ENCODE measurements around the gene AKAP13. TPM values are rescaled to one million over a fixed set of nuclear protein-coding genes. Genes with fewer than 3 reads are reported as not detected.
A peak's percentile ranks its signal among the peaks of the same experiment; 100 is the strongest.

The AKAP13 gene
- polyA plus RNA-seq, 2 of the 4 experiments (the other 2 are of a cell fraction), result 20.4 to 28.8 TPM

DNA sequence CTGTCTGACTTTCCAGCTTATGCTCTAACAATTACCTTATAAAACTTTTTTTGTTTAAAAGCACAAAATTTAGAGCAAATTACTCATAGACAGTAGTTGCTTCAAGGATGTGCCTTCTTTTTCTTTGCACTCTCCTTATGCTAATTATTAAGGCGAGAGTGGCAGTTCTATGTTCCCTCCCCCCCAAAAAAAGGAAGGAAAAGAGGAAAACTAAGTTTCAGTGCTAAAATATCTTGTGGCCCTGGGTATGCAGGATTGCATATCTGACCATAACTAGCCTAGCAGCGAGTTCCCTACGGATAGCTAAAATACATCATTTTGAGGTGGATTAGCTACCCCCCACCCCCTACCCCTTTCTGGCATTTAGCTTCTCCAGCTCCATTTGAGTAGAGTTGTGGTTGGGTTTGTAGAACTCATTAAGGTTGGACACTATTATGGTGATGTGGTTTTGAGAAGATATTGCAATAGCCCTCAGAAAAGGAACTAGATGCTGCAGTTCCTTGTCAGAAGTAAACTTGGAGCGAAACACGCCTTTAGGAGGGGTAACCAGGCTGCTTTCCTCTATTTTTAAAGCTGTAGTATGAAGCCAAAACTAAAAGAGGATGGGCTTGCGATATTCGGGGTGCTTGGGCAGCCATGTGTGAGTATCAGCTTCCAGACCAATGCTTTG, 174.6 kb downstream of the AKAP13 start:
- no peak for DNase-seq (ENCODE audit: low read depth in 1 of 2, low spot score in 1 of 2)
- TF ChIP-seq FOSL2 (IDR thresholded peaks at IDR 0.05) (no peak), FOSL2 (CRISPR knock-in tag; IDR thresholded peaks at IDR 0.05) (no peak), NPAS2 (CRISPR knock-in tag; IDR thresholded peaks at IDR 0.05; ENCODE audit: borderline replicate concordance) (no peak), TP53 (CRISPR knock-in tag; IDR thresholded peaks at IDR 0.05) (no peak), CHD4 (IDR thresholded peaks at IDR 0.05; ENCODE audit: borderline replicate concordance) (no peak), BHLHE40 (IDR thresholded peaks at IDR 0.05; ENCODE audit: low read depth, low read length) (no peak), RNF2 (IDR thresholded peaks at IDR 0.05; ENCODE audit: borderline replicate concordance, low read depth) (no peak), MAZ (IDR thresholded peaks at IDR 0.05; ENCODE audit: borderline replicate concordance, low read depth, low read length) (no peak)
- no peak overlapping the region for H3K4me2 ChIP-seq
- H3K4me1 ChIP-seq, result no peaks in the 10 kb centered on the region; the same call in 2 of the 3 replicates
- no peak for FAIRE-seq
- WGBS (ENCODE audit: missing lambda C conversion rate), result 92% methylated on average over 7 of the region's 7 CpGs
- H3K9me3 ChIP-seq, result no peaks in the 10 kb centered on the region
- ChIA-PET POLR2A (no interaction called here), CTCF (interaction anchor here (1.7 to 3.0 kb wide), 3 partner anchors 17 to 50 kb away, joined by 4 to 11 read pairs (median 6); no protein-coding TSS in a partner anchor)
- no peak for ATAC-seq
- H3K27ac ChIP-seq, result no peak overlapping the region
- no peak overlapping the region for H3K4me3 ChIP-seq

DNA sequence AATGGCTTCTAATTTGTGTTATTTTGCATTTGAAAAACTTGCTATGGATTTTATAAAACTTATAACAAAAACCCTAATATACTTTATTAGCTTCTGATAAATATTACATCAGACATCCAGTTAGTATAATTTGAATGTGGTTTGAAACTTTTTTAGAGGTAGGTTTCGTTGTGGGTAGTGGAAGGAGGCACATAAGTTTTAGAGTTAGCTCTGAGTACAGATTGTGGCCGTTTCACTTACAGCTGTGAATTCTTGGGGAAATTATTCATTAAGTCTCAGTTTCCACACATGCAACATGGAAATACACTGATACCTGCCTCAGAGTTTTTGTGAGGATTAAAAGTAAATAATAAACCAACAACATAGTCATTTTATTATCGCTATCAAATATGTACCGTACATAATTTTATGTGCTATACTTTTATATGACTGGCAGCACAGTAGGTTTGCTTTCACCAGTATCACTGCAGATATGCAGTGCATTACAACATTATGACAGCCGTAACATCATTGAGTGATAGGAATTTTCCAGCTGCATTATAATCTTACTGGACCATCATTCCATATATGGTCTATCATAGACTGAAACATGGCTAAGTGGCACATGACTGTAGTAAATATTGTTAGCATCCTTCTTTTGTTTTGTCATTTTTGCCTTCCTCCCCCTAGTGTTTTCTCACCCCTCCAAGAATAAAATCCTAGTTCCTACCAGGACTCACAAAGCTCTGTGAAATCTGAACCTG, 175.6 kb downstream of the AKAP13 start:
- no peaks in the 10 kb centered on the region; the same call in 2 of the 3 replicates for H3K4me1 ChIP-seq
- WGBS (ENCODE audit: missing lambda C conversion rate), result 88% methylated on average over 5 of the region's 5 CpGs
- FAIRE-seq (peak; percentile 51), DNase-seq (ENCODE audit: low read depth in 1 of 2, low spot score in 1 of 2) (no peak), ATAC-seq (no peak)
- H3K4me2 ChIP-seq, result no peak overlapping the region
- H3K4me3 ChIP-seq, result no peak overlapping the region
- no peak overlapping the region; a peak in 1 of 6 replicates for H3K27ac ChIP-seq
- POLR2A ChIA-PET, result no interaction called here
- H3K9me3 ChIP-seq, result no peaks in the 10 kb centered on the region
- CTCF ChIA-PET, result interaction anchor here (1.7 to 3.0 kb wide), 4 partner anchors 18 to 225 kb away, joined by 4 to 11 read pairs (median 6); no protein-coding TSS in a partner anchor
- no peak for TF ChIP-seq POLR2A (IDR thresholded peaks at IDR 0.05; ENCODE audit: low read length)
- no peak for TF ChIP-seq USF2 (IDR thresholded peaks at IDR 0.05)
- TF ChIP-seq ZC3H11A (IDR thresholded peaks at IDR 0.05), result no peak
- TF ChIP-seq CBX8 (IDR thresholded peaks at IDR 0.05), result no peak
- no peak for TF ChIP-seq HES2 (IDR thresholded peaks at IDR 0.05)
- TF ChIP-seq BHLHE40 (IDR thresholded peaks at IDR 0.05; ENCODE audit: low read depth, low read length), result no peak
- TF ChIP-seq KDM1A (IDR thresholded peaks at IDR 0.05; ENCODE audit: low read depth), result no peak
- no peak for TF ChIP-seq HOXA7 (CRISPR knock-in tag; IDR thresholded peaks at IDR 0.05)

- FAIRE-seq, result no peak
- no peaks in the 10 kb centered on the region for H3K9me3 ChIP-seq
- TF ChIP-seq CTCF (IDR thresholded peaks at IDR 0.05), result no peak
- no peak for TF ChIP-seq ESRRA (IDR thresholded peaks at IDR 0.05; ENCODE audit: borderline replicate concordance, low read length)
- TF ChIP-seq REST (IDR thresholded peaks at IDR 0.05), result no peak
- TF ChIP-seq HOXA7 (CRISPR knock-in tag; IDR thresholded peaks at IDR 0.05), result no peak
- no peak for TF ChIP-seq EP300 (IDR thresholded peaks at IDR 0.05)
- no peak for TF ChIP-seq EHMT2 (IDR thresholded peaks at IDR 0.05; ENCODE audit: low read depth)
- no peak for TF ChIP-seq PHF8 (IDR thresholded peaks at IDR 0.05; ENCODE audit: borderline replicate concordance, low read depth)
- no peak for TF ChIP-seq RFX5 (IDR thresholded peaks at IDR 0.05)
- 95% methylated on average over 2 of the region's 2 CpGs for WGBS (ENCODE audit: missing lambda C conversion rate)
- no peaks in the 10 kb centered on the region for H3K4me1 ChIP-seq
- no peak for DNase-seq (ENCODE audit: low read depth in 1 of 2, low spot score in 1 of 2)
- H3K4me3 ChIP-seq, result no peak overlapping the region
- POLR2A ChIA-PET, result no interaction called here
- no peak for ATAC-seq
- no peak overlapping the region; a peak in 1 of 6 replicates for H3K27ac ChIP-seq
- no peak overlapping the region for H3K4me2 ChIP-seq
- CTCF ChIA-PET, result interaction anchor here (0.6 to 3.0 kb wide), 4 partner anchors 19 to 898 kb away, joined by 3 to 11 read pairs (median 4); no protein-coding TSS in a partner anchor
Observed at GRCh38 chr15:85556618-85556895, 176.2 kb downstream of the AKAP13 start.
